ENCODE data around the gene RNF215.
A peak's percentile ranks its signal among the peaks of the same experiment; 100 is the strongest.
"Not testable (repeated sequence)": the region's sequence is repeated elsewhere in the genome, so short reads cannot be mapped to it uniquely, and the experiment has no call there.

RNF215 gene

DNA sequence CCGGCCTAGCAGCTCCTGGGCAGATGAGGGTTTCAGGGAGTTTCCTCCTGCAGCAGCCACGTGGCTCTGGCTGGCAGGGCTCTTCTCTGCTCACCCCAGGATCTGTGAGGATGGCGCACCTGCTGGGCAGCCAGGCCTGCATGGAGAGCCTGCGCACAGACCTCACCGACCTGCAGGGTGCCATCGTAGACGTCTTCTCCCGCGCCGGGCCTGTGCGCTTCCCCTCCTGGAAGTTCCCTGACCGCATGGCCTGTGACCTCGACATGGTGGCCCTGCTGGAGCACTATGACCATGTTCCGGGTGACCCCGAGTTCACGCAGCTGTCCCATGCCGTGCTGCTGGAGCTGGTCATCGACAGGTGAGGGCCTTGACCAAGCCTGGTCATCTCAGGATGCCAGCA, 21.3 kb downstream of the RNF215 start:
- no peak for FAIRE-seq

DNA sequence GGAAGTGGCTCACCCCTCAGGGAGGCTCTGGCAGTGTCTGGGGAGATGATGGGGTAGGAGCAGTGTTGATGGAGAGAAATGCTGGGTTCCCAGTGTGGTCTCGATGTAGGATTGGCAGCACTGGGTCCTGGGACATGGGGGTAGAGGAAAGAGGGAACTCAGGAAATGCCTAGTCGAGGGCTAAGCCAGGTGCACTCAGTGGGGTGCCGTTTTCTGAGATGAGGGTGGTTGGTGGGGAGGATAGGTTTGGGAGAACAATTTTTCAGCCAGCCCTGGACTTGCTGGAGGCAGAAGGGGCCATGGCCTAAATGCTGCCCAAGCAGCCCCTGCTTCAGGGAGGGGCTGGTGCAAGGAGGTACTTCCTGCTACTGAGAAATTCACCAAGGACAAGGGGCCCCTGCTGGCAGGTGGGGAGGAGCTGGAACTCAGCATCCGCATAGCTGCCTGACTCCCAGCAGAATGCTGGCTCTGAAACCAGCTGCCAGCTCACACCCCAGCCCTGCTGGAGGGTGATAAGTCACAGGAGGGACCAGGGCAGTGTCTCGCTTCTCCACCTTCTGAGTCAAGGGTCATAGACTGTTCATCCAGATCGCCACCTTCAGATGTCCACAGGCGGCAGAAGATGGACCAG, 24.4 kb downstream of the RNF215 start:
- DNase-seq (ENCODE audit: low spot score) (no peak), FAIRE-seq (no peak)

More for the DNA sequence above, 21.3 kb downstream of the RNF215 start:
- DNase-seq (ENCODE audit: low spot score): no peak

DNA sequence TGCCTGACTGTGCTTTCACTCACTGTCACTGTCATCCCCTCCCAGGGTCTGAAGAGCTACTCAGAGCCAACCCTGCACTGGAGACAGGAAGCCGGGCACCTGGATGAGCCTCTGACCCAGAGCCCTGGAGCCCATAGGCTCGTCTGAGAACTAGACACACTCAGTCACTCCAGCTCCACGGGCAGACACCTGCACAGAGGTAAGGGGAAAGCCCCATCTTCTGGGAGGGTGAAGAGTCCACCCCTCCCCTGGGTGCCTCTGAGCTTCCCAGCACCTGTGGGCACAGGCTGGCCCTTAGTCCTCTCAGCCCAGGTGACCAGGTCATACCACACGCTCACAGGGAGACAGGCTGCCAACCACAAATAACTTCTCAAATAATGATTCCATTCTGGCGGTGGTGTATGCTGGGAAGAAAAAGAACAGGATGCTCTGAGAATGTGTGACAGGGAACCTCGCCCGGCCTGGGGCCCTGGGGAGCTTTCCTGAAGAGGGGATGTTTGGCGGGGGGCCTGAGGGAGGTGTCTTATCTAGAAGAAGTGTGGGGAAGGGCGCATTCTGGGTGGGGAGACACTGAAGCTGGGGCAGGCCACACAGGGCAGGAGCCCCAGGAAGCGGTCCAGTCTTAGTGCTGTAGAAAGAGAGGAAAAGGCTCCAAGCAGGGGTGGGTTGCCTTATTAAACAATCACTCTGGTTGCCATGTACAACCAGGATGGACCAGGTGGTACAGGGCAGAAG, 25.1 kb downstream of the RNF215 start:
- no peak for DNase-seq (ENCODE audit: low spot score)
- FAIRE-seq: no peak

DNA sequence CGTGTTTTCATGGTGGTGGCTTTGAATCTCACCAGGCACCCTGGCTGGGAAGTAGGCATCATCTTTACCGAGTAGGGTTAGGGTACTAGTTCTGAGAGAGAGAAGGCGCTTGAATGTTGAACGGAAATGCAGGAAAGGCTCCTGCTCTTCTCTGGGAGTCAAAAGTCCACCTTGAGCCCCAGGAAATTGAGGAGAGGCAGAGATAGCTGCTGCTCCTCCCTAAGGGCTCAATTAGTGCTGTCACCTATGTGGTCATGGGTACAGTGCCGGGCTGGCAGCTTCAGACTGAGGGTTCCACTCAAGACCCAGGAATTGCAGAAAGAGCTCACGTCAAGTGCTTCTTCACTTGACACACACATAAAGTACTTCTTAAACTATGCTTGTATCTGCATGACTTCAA, 28.7 kb downstream of the RNF215 start:
- DNase-seq (ENCODE audit: low spot score) (no peak), FAIRE-seq (no peak)

DNA sequence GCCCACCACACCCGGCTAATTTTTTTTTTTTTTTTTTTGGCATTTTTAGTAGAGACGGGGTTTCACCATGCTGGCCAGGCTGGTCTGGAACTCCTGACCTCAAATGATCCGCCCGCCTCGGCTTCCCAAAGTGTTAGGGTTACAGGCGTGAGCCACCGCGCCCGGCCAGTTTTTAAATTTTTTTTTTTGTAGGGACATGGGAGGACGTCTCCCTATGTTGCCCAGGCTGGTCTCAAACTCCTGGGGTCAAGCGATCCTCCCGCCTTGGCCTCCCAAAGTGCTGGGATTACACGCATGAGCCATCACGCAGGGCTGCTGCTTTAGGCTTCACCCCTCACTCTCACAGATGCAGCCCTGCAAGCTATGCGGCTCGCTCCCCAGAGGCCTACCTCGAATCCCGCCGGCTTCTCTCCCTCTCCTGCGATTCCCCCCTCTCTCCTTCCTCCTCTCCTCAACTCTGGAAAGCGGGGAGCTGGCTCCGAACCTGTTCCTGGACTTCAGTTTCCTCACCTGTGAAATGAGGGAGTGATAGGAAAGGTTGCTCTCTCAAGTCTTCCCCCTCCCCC, 29.5 kb downstream of the RNF215 start:
- DNase-seq (ENCODE audit: low spot score): no peak
- no peak for FAIRE-seq

DNA sequence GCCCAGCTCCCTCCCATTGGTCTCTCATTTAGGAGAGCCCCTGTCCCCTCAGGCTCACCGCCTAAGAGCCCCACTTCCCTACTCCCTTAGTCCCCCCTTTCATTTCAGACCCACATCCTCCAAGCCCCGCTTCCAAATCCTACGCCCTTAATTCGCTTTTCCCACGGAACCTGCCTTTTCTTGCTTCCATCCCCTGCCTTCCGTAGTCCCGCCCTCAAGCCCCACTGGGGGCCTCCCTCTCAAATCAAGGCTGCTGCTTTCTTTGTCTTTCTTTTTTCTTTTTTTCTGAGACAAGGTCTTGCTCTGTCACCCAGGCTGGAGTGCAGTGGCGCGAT, 30.0 kb downstream of the RNF215 start:
- DNase-seq (ENCODE audit: low spot score) (no peak), FAIRE-seq (no peak)

DNA sequence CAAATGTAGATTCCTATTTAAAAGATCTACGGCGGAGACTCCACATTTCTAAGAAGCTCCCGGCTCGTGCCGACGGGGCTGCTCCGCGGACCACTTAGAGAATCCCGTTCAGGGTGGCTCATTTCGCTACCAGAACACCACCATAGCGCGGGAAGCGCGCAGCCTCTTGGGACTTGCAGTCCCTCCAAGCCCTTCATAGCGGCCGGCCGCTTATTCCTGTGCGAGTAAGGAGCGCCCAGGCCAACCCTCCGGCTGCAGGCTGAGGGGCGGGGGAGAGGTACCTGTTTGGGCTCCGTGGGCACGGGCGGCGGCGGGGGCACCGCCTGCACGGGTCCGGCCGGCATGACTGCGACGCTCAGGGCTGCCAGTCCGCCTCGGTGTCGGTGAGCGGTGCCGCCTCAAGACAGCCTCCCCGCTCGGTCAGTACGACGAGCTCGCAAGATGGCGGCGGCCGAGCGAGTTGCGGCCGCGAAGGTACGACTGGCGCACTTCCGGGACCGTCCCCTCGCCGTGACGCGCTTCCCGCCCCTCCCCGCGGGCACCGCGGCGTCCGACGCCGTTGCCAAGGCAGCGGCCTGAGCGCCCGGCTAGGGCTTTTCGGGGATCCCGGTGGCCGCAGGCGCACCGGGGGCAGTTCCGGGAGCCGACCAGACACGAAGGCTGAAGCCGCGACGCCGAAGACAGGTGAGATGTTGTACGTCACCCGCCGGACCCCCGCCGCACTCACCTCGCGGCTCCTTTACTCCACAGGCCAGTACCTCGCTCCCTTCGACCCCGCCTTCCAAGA, 30.6 kb downstream of the RNF215 start, which contains the start of the genes CCDC157 and SF3A1:
Gene CCDC157 (plus strand): TSS at position 559 of the 787 bp plus-strand sequence. CDS start 8,994 bp downstream, outside the sequence.
Gene SF3A1 (minus strand): TSS at position 446 of the 787 bp plus-strand sequence. CDS start 102 bp downstream, at position 344.
- DNase-seq (ENCODE audit: low spot score) (peak; percentile 57), FAIRE-seq (no peak)

DNA sequence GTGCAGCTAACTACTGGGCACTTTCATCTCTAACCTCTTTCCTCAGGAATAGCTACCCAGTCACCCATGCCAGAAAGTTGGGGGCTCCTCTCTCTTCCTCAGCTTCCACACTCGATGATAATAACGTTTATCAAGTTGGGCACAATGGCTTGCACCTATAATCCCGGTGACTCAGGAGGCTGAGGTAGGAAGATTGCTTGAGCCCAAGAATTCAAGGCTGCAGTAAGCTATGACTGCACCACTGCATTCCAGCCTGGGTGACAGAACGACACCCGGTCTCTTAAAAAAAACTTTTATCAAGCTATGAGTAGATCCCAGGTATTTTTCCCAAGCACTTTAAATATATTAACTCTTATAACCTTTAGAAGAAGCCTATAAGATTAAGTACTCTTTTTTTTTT, 32.6 kb downstream of the RNF215 start:
- FAIRE-seq (no peak), DNase-seq (ENCODE audit: low spot score) (no peak)

DNA sequence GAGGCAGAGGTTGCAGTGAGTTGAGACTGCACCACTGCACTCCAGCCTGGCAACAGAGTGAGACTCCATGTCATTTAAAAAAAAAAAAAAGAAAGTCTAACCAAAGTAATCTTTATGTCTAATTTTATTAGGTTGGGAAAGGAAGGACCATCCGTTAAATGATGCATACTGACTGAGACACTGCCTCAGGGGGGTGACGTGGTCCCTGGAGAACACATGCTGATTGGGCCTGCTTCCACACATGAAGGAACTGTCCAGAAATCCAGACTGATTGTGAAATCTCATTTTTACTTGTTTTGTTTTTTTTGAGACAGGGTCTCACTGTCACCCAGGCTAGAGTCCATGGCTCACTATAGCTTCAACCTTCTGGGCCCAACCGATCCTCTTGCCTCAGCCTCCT, 36.0 kb downstream of the RNF215 start:
- FAIRE-seq (no peak), DNase-seq (ENCODE audit: low spot score) (no peak)

DNA sequence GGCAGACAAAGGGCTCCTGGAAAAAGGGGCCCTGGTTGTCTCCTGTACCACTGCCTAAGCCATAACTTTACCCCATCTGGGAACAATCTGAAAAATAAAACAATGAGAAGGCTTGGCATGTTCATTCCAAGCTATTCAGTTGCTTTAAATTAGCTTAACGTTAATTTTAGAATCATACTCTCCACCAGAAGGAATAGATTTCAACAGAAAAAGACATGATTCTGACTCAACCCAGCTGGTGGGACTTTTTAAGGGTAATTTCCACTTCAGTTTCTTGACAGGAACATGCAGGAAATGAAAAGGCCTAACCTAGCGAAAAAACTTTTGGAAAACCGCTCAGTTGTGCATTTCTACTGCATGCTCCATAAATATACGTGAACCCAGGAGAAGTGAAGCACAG, 38.4 kb downstream of the RNF215 start:
- FAIRE-seq (no peak), DNase-seq (ENCODE audit: low spot score) (no peak)

DNA sequence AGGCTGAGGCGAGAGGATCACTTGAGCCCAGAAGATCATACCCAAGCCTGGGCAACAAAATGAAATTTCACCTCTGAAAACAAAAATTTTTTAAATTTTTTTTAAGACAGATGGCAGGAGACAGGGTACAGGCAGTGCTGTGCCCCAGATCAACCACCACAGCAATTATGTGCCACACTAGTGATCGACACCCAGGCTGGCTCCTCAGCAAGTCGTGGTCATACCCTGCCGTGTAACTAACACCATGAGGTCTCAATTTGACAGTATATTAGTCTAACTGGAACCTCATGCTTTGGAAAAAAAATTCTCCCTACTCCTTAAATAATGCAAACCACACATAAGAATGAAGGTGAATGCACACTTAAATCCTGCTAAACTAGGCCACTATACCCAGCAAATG, 38.8 kb downstream of the RNF215 start:
- no peak for DNase-seq (ENCODE audit: low spot score)
- no peak for FAIRE-seq

DNA sequence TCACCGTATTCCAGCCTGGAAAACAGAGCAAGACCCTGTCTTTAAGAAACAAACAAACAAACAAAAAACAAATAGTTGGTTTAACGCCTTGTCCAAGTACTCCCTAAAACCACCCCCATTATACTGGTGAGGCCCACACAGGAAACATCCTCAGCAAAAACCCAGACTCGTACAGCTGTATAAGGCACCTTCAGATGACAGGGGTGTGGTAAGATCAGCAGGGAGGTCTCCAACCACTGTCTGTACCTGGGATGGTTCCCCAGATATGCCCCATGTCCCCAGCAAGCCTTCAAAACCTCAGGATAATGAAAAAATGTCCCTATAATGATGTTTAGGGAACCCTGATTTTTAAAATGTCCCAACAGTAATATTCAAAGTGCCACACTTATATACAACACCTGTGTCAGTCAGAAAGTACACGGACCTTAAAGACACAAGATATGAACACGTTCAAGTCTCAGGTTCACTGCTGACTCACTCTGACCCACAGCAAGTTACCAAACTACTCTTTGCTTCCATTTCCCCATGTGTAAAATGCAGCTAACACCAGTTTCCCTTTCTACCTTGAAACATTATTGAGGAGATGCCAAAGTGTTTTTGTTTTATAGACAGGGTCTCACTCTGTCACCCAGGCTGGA, 39.8 kb downstream of the RNF215 start:
- no peak for DNase-seq (ENCODE audit: low spot score)
- no peak for FAIRE-seq

DNA sequence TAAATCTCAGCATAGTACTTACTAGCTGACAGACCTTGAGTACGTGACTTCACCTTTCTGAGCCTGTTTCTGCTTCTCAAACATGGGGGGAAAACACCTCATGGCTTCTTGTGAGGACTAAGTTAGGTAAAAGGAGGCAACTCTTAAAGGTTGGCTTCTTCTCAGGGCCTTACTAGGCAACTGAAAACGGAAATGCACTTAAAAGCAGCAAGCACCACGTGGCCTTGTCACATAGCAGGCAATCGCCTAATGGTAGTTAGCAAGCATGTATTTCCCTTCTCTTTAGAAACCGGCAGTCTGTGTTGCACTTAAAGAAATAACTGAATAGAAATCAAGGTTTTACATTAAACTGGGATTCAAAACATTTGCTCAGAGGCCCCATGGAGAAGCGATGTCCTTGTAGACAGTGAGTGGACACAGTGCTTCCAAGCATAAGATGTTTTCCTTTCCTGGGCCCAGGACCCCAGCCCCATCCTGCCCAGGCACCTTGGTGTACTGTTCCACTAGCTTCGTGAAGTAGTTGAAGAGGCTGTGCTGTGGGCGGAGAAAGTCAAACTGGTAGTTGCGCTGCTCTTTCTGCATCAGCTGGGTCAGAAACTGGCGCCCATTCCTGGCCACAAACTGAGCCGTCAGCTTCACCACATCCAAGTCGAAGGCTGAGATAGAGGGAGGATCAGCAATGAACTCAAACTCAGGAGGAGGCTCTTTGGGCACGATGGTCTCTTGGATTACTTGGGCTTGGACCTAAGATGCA, 42.6 kb downstream of the RNF215 start:
- no peak for FAIRE-seq
- DNase-seq (ENCODE audit: low spot score): no peak

DNA sequence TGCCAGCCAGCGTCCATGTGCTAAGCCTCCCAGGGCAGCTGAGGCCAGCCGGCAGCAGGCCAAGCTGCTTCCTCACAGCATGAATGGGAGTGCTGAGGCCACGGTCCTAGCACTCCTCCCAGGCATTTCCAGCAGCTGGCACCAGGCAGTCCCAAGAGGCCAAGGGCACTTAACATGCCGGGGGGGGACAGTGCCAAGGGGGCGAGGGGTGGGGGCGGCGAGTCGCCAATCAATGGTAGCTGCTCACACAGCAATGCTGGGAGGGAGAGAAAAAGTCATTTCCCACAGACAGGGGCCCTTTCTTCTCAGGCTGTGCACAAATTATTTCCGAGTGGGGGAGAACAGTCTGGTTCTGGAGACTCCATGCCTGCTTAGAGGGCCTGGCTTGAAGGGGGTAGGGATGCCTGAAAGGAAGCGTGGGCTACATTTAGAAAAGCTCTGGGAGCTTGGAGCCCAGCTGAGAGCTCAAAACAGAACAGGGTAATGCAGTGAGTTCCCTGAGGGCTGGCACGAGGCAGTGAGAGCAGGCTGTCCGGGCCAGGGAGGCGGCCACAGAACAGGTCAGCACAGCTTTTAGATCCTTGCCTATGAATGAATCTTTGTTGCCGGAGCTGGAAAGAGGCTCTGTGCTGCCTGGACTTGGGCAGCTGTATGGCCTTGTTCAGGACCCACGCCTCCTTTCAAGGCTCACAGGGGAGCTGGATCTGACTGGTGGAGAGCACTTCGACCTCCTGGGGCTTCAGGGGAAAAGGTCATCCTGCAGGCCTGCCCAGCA, 46.1 kb downstream of the RNF215 start:
- DNase-seq (ENCODE audit: low spot score) (no peak), FAIRE-seq (no peak)

DNA sequence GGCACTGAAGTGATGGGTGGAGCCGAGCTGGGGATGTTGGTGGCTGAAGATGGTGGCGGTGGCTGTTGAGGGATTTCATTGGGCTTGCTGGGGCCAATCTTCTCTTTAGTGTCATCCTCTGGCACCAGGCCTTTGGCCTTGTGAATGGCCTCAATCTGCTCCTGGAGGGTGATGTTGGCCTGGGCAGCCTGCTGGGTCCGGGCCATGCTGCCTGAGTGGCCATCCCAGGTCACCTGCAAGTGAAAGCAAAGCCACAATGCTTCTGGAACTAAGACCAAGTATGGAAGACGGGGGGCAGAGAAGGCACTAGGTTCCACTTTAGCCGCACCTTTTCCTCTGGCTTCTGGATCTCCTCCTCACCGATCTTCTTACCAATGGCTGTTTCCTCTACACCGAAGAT, 48.4 kb downstream of the RNF215 start:
- DNase-seq (ENCODE audit: low spot score) (no peak), FAIRE-seq (no peak)

DNA sequence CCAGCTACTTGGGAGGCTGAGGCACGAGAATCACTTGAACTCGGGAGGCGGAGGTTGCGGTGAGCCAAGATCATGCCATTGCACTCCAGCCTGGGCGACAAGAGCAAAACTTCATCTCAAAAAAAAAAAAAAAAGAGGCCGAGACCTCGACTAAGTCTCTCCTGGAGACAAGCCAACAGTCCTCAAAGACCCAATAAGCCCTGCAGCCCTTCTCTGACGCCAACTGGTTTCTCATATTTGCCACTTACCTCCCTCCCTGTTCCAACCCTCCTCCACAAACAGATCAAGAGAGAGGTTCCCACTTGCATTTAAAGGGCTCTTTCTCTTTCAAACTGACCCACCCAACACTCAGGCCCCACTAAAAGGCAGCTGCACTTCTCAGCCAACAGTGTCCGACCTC, 48.9 kb downstream of the RNF215 start:
- not testable (repeated sequence) for DNase-seq (ENCODE audit: low spot score); FAIRE-seq

DNA sequence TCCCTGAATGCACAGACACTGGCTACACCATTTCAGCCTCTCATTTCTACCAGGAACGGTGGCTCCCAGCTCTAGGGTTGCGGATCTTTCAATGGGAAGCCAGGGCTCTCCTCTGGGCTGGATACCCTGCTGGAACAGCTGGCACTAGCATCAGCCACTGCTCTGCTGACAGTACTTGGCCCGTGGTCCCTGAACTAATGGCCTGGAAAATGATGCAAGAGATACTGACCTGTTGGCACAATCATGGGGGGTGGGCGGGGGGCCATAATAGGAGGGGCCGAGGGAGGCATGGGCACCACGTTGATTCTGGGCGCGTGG, 49.8 kb downstream of the RNF215 start:
- no peak for DNase-seq (ENCODE audit: low spot score)
- no peak for FAIRE-seq

DNA sequence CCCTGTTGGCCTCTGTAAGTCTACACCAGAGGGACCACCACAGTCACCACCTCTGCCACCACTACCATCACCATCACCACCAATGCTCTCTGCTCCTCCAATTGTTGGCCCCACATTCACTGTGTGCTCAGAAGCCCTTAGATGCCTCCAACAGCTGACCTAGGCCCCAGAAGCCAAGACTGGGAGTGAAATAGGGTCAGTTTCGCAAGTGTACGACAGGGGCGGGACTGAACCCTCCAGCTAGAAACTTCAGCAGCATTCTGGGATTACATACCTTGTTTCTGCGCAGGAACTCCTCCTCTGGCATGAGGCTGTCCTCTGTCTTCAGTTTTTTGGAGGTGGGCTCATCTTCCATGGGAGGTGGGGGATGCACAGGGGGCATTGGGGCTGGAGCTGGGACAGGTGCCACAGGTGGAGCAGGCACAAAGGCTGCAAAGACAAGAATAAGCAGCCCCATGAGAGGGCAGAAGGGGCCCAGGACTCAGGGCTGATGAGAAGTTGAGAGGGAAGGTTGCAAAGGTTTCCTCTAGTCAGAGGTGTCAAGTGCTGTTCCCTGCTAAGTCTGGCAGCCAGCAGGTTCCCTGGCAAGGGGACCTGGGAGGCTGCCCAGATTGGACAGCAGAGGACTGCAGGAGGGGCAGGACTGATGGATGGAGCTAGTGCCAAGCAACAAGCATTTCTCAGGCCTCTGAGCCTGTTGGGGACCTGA, 50.3 kb downstream of the RNF215 start:
- no peak for DNase-seq (ENCODE audit: low spot score)
- FAIRE-seq: no peak

DNA sequence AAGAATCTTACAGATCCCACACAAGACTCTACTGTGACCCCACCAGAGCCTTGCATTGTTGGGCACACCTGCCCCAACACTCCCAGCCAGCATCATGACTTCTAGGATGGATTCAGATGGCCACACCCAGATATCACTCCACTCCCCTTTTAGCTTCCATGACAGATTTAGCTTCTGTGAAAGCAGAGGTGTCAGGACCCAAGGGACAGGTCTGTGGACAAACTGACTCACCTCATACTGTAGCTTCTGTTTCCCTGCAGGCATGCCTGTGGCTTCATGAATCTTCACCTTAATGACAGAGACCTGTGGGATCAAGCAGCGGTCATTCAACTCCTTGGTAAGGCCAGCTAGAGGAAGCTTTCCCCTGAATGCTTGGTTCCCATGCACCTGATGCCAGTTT, 52.0 kb downstream of the RNF215 start:
- FAIRE-seq: no peak
- DNase-seq (ENCODE audit: low spot score): no peak

DNA sequence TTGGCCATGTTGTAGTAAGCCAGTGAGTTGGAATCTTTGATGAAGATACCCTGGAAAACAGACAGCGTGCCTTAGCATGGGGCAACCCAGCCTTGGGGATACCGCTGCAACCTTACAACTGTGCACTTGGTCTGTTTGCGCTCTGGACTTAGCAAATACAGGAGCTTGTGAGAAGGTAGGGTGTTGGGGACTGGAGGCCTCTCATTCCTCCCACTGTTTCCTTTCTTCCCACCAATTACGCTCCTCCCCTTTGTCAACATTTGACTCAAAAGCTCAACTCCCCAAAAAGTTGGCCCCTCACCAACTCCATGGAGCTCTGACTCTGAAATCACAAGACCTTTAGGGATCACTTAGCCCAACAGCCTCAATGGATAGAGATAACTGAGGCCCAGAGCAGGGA, 52.6 kb downstream of the RNF215 start:
- DNase-seq (ENCODE audit: low spot score) (no peak), FAIRE-seq (no peak)
